Endometrium (tissue), 2 donors: ENCODE measurements around the gene LYSMD1.

Experiments used
- FAIRE-seq: peaks from 2 replicates; lab custom pipeline; 2012; peaks lifted over from hg19 to GRCh38; lab: Jason Lieb, UNC
- donor health status: control.
- donor health status: control.

The LYSMD1 gene

DNA sequence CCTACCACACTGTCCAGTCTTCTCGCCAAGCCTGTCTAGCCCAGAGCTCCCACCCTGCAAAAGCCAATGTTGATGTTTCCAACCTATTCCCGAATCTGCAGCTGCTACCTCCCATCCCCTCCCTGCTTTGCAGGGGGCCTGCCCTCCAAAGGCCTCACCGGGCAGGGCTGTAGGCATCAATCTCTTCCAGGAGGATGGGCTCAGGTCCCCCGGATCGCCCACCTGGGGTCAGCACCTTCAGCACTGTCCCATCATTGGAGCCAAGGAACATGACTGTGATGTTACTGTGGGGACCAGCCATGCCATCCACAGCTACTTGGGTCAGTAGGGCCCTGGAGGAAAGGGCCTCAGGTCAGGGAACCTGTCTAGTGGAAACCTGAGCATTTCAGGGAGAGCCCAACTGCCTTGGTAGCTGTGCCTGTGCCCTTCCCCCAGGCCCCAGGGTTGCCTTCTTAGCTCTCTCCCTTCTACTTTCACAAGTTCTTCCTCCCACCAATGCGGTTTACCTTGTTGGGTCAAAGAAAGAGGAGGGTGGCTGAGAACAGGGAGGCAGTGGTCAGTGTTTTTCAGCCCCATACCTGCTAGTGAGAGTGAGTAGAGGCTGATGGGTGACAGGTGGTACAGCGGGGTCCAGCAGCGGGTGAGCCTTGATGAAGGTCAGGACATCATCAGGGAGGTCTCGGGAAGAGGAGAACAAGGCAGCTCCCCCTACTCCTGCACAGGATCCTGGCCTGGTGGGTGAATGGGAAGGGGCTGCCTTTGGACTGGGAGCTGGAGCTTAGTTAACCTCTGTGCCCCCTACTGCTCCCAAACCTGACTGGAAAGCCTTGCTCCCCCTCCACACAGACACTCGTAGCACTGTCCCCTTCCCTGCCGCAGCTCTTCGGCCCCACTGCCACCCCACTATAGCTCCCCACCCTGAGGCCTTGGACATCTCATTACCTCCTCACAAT is 30.0 kb downstream of the LYSMD1 start:
- no peak for FAIRE-seq

DNA sequence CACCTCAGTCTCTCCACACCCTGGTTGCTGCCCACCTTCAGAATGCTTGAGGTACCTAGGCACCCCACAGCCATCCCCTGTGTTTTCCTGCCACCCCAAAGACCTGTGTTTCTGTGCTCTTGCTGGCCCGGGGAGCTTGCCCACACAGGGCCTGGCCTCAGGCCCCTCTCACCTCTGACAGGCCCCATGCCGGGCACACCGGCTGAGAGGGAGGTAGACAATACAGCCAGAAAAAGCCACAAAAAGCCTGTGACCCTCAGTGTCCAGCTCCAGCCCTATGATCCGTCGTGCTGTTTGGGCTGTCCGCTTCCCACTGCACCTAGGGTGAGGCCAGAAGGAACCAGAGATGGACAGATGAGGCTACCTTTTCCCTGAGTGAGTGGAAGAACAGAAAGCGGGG is 30.7 kb downstream of the LYSMD1 start:
- FAIRE-seq: no peak

DNA sequence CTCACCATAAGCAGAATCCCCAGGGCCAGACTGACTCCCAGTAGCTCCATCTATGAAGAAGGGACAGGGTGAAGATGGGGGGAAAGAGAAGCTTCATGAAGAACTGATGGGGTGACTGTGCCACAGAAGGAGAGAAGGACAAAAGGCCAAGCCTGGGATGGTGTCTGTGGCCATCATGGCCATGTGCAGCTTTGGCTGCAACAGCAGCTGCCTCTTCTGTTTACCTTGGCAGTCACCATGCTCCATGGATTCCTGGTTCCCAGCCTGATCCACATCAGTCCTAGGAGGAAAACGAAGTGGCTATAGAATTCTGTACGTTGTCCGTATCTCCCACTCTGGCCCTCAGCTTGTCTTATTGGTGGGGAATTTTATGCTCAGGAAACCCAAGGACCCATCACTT is 31.3 kb downstream of the LYSMD1 start:
- FAIRE-seq: no peak

DNA sequence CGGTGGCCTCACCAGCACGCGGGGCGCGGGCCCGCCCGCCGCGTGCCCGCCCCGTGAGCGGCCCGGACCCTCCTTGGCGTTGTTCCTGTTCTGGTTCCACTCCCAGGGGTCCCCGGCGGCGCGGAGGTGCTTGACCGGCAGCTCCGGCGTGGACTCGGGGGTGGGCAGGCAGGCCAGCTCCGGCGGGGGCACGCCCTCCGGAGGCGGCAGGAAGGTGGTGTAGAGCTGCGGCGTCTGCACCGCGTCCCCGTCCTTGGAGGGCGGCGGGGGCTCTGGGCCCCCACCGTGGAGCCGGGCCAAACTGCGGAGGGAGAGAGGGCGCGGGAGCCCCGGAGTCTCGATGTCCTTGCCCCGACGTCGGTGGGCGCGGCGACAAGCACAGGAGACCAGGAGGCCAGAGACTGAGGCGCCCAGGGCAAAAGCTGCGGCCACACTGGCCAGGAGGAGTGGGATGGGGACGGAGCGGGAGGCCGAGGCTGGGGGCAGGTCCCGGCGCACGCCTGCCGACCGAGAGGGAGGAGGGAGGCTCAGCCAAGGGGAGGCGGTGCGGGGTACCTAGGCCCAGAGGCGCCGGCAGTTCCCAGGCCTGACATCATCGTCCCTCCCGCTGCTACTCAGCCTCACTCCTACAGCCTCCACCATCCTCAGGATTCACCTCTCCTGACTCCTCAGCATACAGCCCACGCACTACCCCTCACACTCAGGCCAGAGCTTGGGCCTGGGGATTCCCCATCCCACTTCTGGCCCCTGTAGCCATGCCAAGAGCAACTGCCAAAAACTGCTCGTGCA is 32.5 kb downstream of the LYSMD1 start:
- FAIRE-seq: no peak

DNA sequence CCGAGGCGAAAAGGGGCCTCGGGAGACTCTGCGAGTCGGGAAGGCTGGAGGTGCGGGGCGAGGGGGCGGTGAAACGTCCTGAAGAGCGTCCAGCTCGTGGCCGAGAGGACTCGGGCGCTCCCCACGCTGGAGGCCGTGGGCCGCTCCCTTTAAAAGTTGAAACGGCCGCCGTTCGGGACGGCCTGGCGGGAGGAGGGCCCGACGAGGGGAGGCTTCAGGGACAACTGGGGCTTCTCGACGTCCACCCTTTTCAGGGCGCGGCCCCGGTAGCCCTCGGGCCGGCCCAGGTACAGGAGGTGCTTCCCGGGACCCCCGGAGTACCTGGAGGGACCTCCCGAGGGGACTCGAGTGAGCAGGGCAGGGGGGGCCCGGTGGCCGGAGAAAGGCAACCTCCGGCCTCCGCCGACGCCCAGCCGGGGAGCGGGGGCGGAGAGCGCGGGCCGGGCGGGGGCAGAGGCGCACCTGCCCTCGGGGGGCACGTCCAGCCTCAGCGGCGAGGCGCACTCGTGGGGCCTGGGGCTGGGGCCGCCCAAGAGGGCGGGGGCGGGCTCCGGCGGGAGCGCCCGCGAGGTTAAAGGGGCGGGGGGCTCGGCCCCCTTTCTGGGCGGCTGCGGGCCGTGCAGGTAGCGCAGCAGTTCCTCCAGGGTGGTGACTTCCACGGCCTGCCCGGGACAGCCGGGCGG is 33.2 kb downstream of the LYSMD1 start:
- no peak for FAIRE-seq

DNA sequence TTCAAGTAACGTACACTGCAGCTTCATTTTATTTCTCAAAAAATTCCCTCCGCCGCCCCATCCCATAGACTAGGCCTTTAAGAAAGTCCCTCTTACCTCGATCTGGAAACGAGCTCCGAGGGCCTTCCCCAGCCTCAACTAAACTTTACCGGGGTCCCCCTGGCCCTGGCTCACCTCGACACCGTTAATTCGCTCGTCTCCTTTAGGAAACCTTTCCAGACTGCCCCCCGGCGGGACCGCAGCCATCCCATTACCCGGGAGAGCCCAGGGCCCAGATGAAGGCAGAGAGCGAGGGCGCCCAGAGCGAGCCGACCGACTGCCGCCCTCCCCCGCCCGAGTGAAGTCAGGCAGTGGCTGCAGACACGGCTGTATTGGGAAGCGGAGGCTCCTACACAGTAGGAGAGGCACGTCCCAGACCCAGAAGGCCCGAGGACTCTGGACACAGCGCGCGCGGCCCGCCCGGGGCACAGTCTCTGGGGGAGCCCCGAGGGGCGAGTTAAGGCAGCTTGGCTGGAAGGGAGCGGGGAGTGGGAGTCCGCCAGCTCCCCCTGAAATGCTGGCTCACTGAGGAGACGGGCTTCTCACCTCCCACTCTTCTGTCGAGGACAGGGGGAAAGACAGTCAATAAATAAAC is 33.9 kb downstream of the LYSMD1 start:
- FAIRE-seq: no peak

DNA sequence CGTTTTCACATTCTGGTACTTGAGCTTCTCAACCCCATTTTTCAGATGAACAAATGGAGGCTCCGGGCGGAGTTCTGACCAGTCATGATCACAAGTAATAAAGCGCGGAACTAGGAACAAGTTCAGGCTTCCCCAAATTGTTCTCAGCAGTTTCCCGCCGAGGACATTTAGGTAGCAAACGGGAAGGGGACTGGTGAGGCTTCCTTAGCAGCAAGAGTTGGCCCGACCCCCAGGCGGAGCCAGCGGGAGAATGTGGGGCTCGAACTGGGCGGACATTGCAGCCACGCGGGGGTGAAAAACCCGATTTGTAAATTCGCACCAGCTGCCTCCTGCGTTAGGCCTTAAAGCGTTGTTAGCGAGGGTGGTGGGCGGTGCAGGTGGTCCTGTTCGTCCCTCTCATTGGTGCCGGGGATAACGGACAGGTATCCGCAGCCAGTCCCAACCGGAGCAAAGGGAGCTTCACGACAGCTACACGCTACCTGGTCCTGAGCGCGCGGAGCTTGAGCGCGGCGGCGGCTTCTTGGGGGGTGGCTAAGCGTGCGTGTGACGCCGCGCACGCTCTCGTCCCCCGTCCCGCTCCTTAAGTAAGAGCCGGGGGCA is 34.6 kb downstream of the LYSMD1 start:
- no peak for FAIRE-seq

DNA sequence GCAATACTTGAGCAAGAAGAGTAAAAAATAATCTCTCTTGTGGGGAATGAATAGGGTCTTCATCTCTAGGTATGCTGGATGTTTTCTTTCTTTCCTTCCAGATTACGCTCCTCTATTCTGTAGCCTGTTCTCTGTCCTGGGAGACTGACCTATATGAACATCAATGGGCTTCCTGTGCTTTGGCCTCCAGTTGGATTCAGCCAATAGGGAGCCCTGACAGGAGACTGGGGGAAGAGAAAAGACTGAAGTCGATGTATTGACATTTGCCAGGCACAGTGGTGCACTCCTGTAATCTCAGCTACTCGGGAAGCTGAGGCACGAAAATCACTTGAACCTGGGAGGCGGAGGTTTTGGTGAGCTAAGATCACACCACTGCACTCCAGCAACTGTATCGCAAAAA is 36.9 kb downstream of the LYSMD1 start:
- no peak for FAIRE-seq

DNA sequence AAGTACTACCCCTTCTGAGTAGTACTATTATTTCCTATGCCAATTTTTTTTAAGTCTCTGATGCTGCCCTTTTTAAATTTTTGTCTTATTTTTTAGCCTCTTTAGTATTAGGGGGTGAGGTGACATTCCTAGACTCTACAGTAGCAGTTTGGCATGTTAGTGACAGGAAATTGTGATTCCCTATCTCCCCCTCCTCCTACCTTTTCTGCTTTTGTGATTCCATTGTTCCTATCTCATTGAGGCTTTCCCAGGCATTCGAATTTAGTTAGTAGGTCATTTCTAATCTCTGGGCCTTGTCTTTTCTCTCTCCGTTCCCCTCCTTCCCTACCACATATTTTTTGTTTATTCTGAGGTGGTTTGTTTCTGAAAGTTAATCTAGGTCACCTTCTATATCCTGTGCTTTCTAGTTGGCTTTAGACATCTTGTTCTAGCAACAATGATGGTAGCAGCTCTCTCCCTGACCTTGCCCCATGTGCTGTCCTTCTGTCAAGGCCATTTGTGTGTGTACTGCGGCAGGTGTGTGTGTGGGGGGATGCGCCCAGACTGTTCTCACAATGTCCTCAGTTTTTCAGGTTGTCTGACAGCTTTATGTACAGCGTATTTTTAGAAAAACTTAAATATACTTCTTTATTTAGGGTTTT is 40.8 kb downstream of the LYSMD1 start:
- no peak for FAIRE-seq

DNA sequence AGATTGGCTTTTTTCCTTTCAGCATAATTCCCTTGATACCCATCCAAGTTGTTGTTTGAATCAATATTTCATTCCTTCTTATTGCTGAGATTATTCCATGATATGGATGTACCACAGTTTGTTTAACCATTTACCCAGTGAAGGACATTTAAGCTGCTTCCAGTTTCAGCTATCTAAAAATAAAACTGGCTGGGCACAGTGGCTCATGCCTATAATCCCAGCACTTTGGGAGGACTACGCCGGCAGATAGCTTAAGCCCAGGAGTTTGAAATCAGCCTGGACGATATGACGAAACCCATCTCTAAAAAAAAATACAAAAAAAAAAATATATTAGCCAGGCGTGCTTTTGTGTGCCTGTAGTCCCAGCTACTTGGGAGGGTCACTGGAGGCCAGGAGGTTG is 51.8 kb downstream of the LYSMD1 start:
- no peak for FAIRE-seq
